Osteocyte (in vitro differentiated cells): ENCODE results near the gene PEPD. TPM values are rescaled to one million over a fixed set of nuclear protein-coding genes. Genes with fewer than 3 reads are reported as not detected.

Experiments
- DNase-seq: peaks from one replicate; pipeline ENCODE4 v3.0.0; 2021; ENCODE audit warnings: mixed read lengths; ENCODE audit not compliant: unreplicated experiment; ENCODE audit errors: extremely low spot score
- H3K27ac Mint-ChIP-seq: one replicate; pipeline ENCODE4 v1.8.0; 2021; ENCODE audit warnings: mild to moderate bottlenecking, mixed read lengths; ENCODE audit not compliant: unreplicated experiment
- H3K27me3 Mint-ChIP-seq: one replicate; pipeline ENCODE4 v1.8.0; 2021; ENCODE audit warnings: mixed read lengths; ENCODE audit not compliant: unreplicated experiment
- H3K36me3 Mint-ChIP-seq: one replicate; pipeline ENCODE4 v1.8.0; 2021; ENCODE audit warnings: mixed read lengths; ENCODE audit not compliant: unreplicated experiment
- H3K4me1 Mint-ChIP-seq: one replicate; pipeline ENCODE4 v1.8.0; 2021; ENCODE audit warnings: mixed read lengths; ENCODE audit not compliant: unreplicated experiment
- H3K4me3 Mint-ChIP-seq: one replicate; pipeline ENCODE4 v1.8.0; 2021; ENCODE audit warnings: mild to moderate bottlenecking, moderate library complexity, mixed read lengths; ENCODE audit not compliant: unreplicated experiment
- H3K9me3 Mint-ChIP-seq: one replicate; pipeline ENCODE4 v1.8.0; 2021; ENCODE audit warnings: mixed read lengths; ENCODE audit not compliant: unreplicated experiment
- CTCF ChIP-seq: fragments of 200-600 bp; sonication (generic); IDR thresholded peaks from 2 replicates; pipeline ENCODE4 v1.5.0; 2021; ENCODE audit warnings: antibody characterized with exemption, mild to moderate bottlenecking, moderate library complexity
- total RNA-seq: library from RNA; stranded (reverse); gene quantifications from 2 replicates; pipeline ENCODE4 v1.2.1, GENCODE V29; 2021

The PEPD gene
- total RNA-seq, 1 donor from 2014 or later = 106 TPM

- no peak for TF ChIP-seq CTCF
- H3K27ac Mint-ChIP-seq = no peak overlapping the region
- H3K4me3 Mint-ChIP-seq = no peak overlapping the region
- no peaks in the 10 kb centered on the region for H3K4me1 Mint-ChIP-seq
- no peaks in the 10 kb centered on the region for H3K9me3 Mint-ChIP-seq
- H3K36me3 Mint-ChIP-seq = peaks cover 6% of the 10 kb centered on the region
- H3K27me3 Mint-ChIP-seq = no peaks in the 10 kb centered on the region
- peak; percentile 76 for DNase-seq
Observed at GRCh38 chr19:33464010-33464732, 57.4 kb downstream of the PEPD start.

- no peaks in the 10 kb centered on the region for H3K9me3 Mint-ChIP-seq
- no peak overlapping the region for H3K4me3 Mint-ChIP-seq
- no peak overlapping the region for H3K27ac Mint-ChIP-seq
- no peak for TF ChIP-seq CTCF
- DNase-seq = peak; percentile 7
- H3K4me1 Mint-ChIP-seq = no peaks in the 10 kb centered on the region
- H3K36me3 Mint-ChIP-seq = peaks cover 4% of the 10 kb centered on the region
- H3K27me3 Mint-ChIP-seq = no peaks in the 10 kb centered on the region
Observed at GRCh38 chr19:33463199-33463598, 58.4 kb downstream of the PEPD start.

- no peak overlapping the region for H3K4me3 Mint-ChIP-seq
- peak; percentile 81 for DNase-seq
Observed at GRCh38 chr19:33462112-33462791, 59.3 kb downstream of the PEPD start.

GRCh38 chr19:33461256-33462111 lies 60.1 kb downstream of the PEPD start:
- no peaks in the 10 kb centered on the region for H3K27me3 Mint-ChIP-seq
- no peak for TF ChIP-seq CTCF
- no peak overlapping the region for H3K4me3 Mint-ChIP-seq
- H3K36me3 Mint-ChIP-seq = peaks cover 4% of the 10 kb centered on the region
- no peaks in the 10 kb centered on the region for H3K4me1 Mint-ChIP-seq
- H3K27ac Mint-ChIP-seq = no peak overlapping the region
- DNase-seq = peak; percentile 80
- no peaks in the 10 kb centered on the region for H3K9me3 Mint-ChIP-seq

More at GRCh38 chr19:33462112-33462791, 59.3 kb downstream of the PEPD start:
- H3K4me1 Mint-ChIP-seq = no peaks in the 10 kb centered on the region
- no peak overlapping the region for H3K27ac Mint-ChIP-seq
- peaks cover 4% of the 10 kb centered on the region for H3K36me3 Mint-ChIP-seq
- H3K27me3 Mint-ChIP-seq = no peaks in the 10 kb centered on the region
- no peaks in the 10 kb centered on the region for H3K9me3 Mint-ChIP-seq
- no peak for TF ChIP-seq CTCF
